IMR-90 (cell line): ENCODE results near the gene MDM2. TPM values are rescaled to one million over a fixed set of nuclear protein-coding genes. Genes with fewer than 3 reads are reported as not detected.
A peak's percentile ranks its signal among the peaks of the same experiment; 100 is the strongest.

Source experiments
- ATAC-seq: fragments of 200-7000 bp; cut with Tn5 transposase; 2 replicates; pipeline ENCODE4 v1.9.1; 2020; ENCODE audit warnings: low read depth, mild to moderate bottlenecking, moderate library complexity
- BruUV-seq: library from RNA; stranded (reverse); fragments of 400-500 nt; replicated peaks from 2 replicates; lab custom pipeline; 2021; lab: Mats Ljungman, UMichigan
- CTCF ChIA-PET: fragments of 300-600 bp; formaldehyde crosslinking; extraction: SDS; loops from one replicate; lab custom pipeline; 2021; ENCODE audit warnings: antibody characterized with exemption; lab: Yijun Ruan, JAX
- POLR2A ChIA-PET: fragments of 300-600 bp; sonication (Branson Sonifier 250); formaldehyde crosslinking; loops from one replicate; lab custom pipeline; 2022; ENCODE audit warnings: antibody characterized with exemption; ENCODE audit not compliant: unreplicated experiment; lab: Charles Lee
- DNase-seq: peaks from one replicate; pipeline ENCODE4 v3.0.0; 2013
- H2AFZ ChIP-seq: replicated peaks from 2 replicates; pipeline ENCODE3; 2013; ENCODE audit warnings: low read length, mild to moderate bottlenecking; ENCODE audit not compliant: poor library complexity
- H2AK5ac ChIP-seq: 2 replicates; pipeline ENCODE4 v1.6.1; 2013; ENCODE audit warnings: low read depth, low read length, inconsistent platforms
- H2AK9ac ChIP-seq: replicated peaks from 2 replicates; pipeline ENCODE3; 2013; ENCODE audit warnings: mild to moderate bottlenecking, low read depth, low read length, moderate library complexity; ENCODE audit not compliant: poor library complexity
- H2BK120ac ChIP-seq: 2 replicates; pipeline ENCODE4 v1.6.1; 2013; ENCODE audit warnings: low read depth, low read length, inconsistent platforms
- H2BK15ac ChIP-seq: 3 replicates; pipeline ENCODE4 v1.6.1; 2013; ENCODE audit warnings: low read depth, low read length, inconsistent platforms
- H2BK20ac ChIP-seq: 2 replicates; pipeline ENCODE4 v1.6.1; 2013; ENCODE audit warnings: low read depth, mild to moderate bottlenecking, inconsistent platforms, low read length, moderate library complexity
- H2BK5ac ChIP-seq: 2 replicates; pipeline ENCODE4 v1.6.1; 2013; ENCODE audit warnings: mild to moderate bottlenecking, low read depth, low read length, inconsistent platforms; ENCODE audit not compliant: poor library complexity, severe bottlenecking
- H3K14ac ChIP-seq: replicated peaks from 2 replicates; pipeline ENCODE4 v1.6.1; 2013; ENCODE audit warnings: low read depth, low read length, inconsistent platforms
- H3K18ac ChIP-seq: 2 replicates; pipeline ENCODE4 v1.6.1; 2013; ENCODE audit warnings: low read depth, low read length, control low read depth
- H3K23ac ChIP-seq: 2 replicates; pipeline ENCODE4 v1.6.1; 2013; ENCODE audit warnings: low read depth, low read length, inconsistent platforms
- H3K27ac ChIP-seq: 2 replicates; pipeline ENCODE4 v1.5.1; 2013; ENCODE audit warnings: mild to moderate bottlenecking, control low read depth, low read length; ENCODE audit not compliant: insufficient read depth
- H3K27me3 ChIP-seq: 2 replicates; pipeline ENCODE4 v1.6.1; 2013; ENCODE audit warnings: low read length; ENCODE audit not compliant: control insufficient read depth, insufficient read depth
- H3K36me3 ChIP-seq: 2 replicates; pipeline ENCODE4 v1.6.1; 2013; ENCODE audit warnings: low read length, mixed read lengths; ENCODE audit not compliant: control insufficient read depth, insufficient read depth
- H3K4ac ChIP-seq: 2 replicates; pipeline ENCODE4 v1.6.1; 2013; ENCODE audit warnings: low read depth, low read length, inconsistent platforms
- H3K4me1 ChIP-seq: 2 replicates; pipeline ENCODE4 v1.6.1; 2013; ENCODE audit warnings: low read length, mixed read lengths; ENCODE audit not compliant: control insufficient read depth, insufficient read depth
- H3K4me2 ChIP-seq: 2 replicates; pipeline ENCODE4 v1.6.1; 2013; ENCODE audit warnings: low read depth, mild to moderate bottlenecking, control low read depth, low read length, moderate library complexity
- H3K4me3 ChIP-seq: 2 replicates; pipeline ENCODE4 v1.5.1; 2013; ENCODE audit warnings: low read depth, mild to moderate bottlenecking, control low read depth, low read length, moderate library complexity; ENCODE audit not compliant: insufficient read depth
- H3K56ac ChIP-seq: 2 replicates; pipeline ENCODE4 v1.6.1; 2013; ENCODE audit warnings: low read length, inconsistent platforms; ENCODE audit not compliant: insufficient read depth; ENCODE audit errors: extremely low read depth
- H3K79me1 ChIP-seq, 2 experiments: 2 replicates each; pipeline ENCODE4 v1.6.1; 2013; ENCODE audit warnings: low read length in 2 of 2, inconsistent platforms in 1 of 2, low read depth in 1 of 2
- H3K9ac ChIP-seq: 2 replicates; pipeline ENCODE4 v1.6.1; 2013; ENCODE audit warnings: low read depth, low read length, control low read depth
- H3K9me1 ChIP-seq: 2 replicates; pipeline ENCODE4 v1.6.1; 2013; ENCODE audit warnings: low read length, inconsistent platforms; ENCODE audit not compliant: insufficient read depth
- H3K9me3 ChIP-seq: 2 replicates; pipeline ENCODE4 v1.6.1; 2013; ENCODE audit warnings: low read length; ENCODE audit not compliant: control insufficient read depth, insufficient read depth
- H4K20me1 ChIP-seq: 2 replicates; pipeline ENCODE4 v1.6.1; 2013; ENCODE audit warnings: low read length, inconsistent platforms; ENCODE audit not compliant: insufficient read depth
- H4K5ac ChIP-seq: 2 replicates; pipeline ENCODE4 v1.6.1; 2013; ENCODE audit warnings: mild to moderate bottlenecking, low read depth, low read length, control low read depth
- H4K8ac ChIP-seq, 2 experiments: 2 replicates each; pipeline ENCODE4 v1.6.1; 2013; ENCODE audit warnings: low read depth in 2 of 2, low read length in 2 of 2, control low read depth in 1 of 2, inconsistent platforms in 1 of 2
- H4K91ac ChIP-seq: 2 replicates; pipeline ENCODE4 v1.6.1; 2013; ENCODE audit warnings: low read depth, low read length, inconsistent platforms; ENCODE audit not compliant: insufficient read depth
- CHD1 ChIP-seq: IDR thresholded peaks from 2 replicates; pipeline ENCODE4 v1.6.1; 2012; ENCODE audit warnings: low read depth, low read length, improper control_type of control experiment
- CTCF ChIP-seq: conservative IDR thresholded peaks from 2 replicates; pipeline ENCODE4 v1.5.1; 2012; ENCODE audit warnings: mild to moderate bottlenecking, low read depth, low read length, improper control_type of control experiment
- ELK1 ChIP-seq: fragments of 150-350 bp; IDR thresholded peaks from 2 replicates; pipeline ENCODE4 v1.6.1; 2016; ENCODE audit warnings: low read depth, mild to moderate bottlenecking, low read length, moderate library complexity, borderline replicate concordance
- MAFK ChIP-seq: IDR thresholded peaks from 2 replicates; pipeline ENCODE4 v1.6.1; 2012; ENCODE audit warnings: low read depth, low read length, improper control_type of control experiment
- NFE2L2 ChIP-seq: fragments of 150-350 bp; IDR thresholded peaks from 2 replicates; pipeline ENCODE4 v1.6.1; 2016; ENCODE audit warnings: low read depth, mild to moderate bottlenecking, low read length
- RAD21 ChIP-seq: IDR thresholded peaks from 2 replicates; pipeline ENCODE4 v1.6.1; 2012; ENCODE audit warnings: low read length, improper control_type of control experiment
- RCOR1 ChIP-seq: IDR thresholded peaks from 2 replicates; pipeline ENCODE4 v1.6.1; 2012; ENCODE audit warnings: mild to moderate bottlenecking, low read length, improper control_type of control experiment; ENCODE audit not compliant: insufficient replicate concordance
- RFX5 ChIP-seq: IDR thresholded peaks from 2 replicates; pipeline ENCODE4 v1.8.0; 2012; ENCODE audit warnings: low read depth, mild to moderate bottlenecking, low read length, moderate library complexity
- SMC3 ChIP-seq: fragments of 150-350 bp; IDR thresholded peaks from 2 replicates; pipeline ENCODE4 v1.6.1; 2016; ENCODE audit warnings: low read depth, mild to moderate bottlenecking, antibody characterized with exemption, low read length, moderate library complexity
- WGBS, 2 experiments: methylation state at CpG; one replicate each; pipeline versions ENCODE4 v1.1.5 to v1.1.7; 2013; ENCODE audit warnings: missing lambda C conversion rate in 2 of 2; ENCODE audit not compliant: insufficient read length in 1 of 2; ENCODE audit errors: extremely low coverage in 2 of 2; 5-methylcytosine and 5-hydroxymethylcytosine counted together
- dilution Hi-C: fragments of 300-500 bp; cut with HindIII; formaldehyde crosslinking; loops from one replicate; pipeline ENCODE4 v1.14.3; 2018; ENCODE audit warnings: low sequenced_read_pairs; ENCODE audit not compliant: unreplicated experiment
- in situ Hi-C: fragments of 300-500 bp; cut with MboI; formaldehyde crosslinking; loops from 3 replicates; pipeline ENCODE4 v1.14.3; 2019; ENCODE audit warnings: low sequenced_read_pairs, inconsistent platforms, mixed read lengths
- intact Hi-C: fragments of 100-400 bp; cut with micrococcal nuclease; formaldehyde crosslinking; loops from 2 replicates; pipeline ENCODE4 v1.10.0; 2022
- polyA plus RNA-seq, 3 experiments: library from polyadenylated mRNA; depleted of rRNA; stranded (reverse); fragments of >200 nt; gene quantifications; 2 replicates each; pipeline ENCODE4 v1.2.3, GENCODE V29; 2012; ENCODE audit warnings: low replicate concordance in 1 of 3
- total RNA-seq: library from RNA; depleted of rRNA; stranded (reverse); fragments of >200 nt; gene quantifications from 2 replicates; pipeline ENCODE4 v1.2.3, GENCODE V29; 2012

MDM2 gene
- total and polyA plus RNA-seq, 2 of the 4 experiments (the other 2 are of a cell fraction): 21.9 to 196 TPM

GRCh38 chr12:68871921-68872320 is 63.9 kb downstream of the MDM2 start:
- no peak overlapping the region for H4K91ac ChIP-seq
- no CpG with 5 or more reads among the region's 6 CpGs for WGBS, 2 experiments
- no peak for TF ChIP-seq RCOR1
- TF ChIP-seq SMC3: peak; percentile 39; the same call in 1 of the 2 replicates
- TF ChIP-seq CTCF: peak; percentile 33; the same call in 1 of the 2 replicates
- TF ChIP-seq RFX5: no peak
- no peak for TF ChIP-seq ELK1
- TF ChIP-seq MAFK: no peak
- TF ChIP-seq RAD21: peak; percentile 47
- no peak for TF ChIP-seq NFE2L2
- no peak for TF ChIP-seq CHD1
- H4K20me1 ChIP-seq: no peaks in the 10 kb centered on the region
- BruUV-seq: no TSS peak
- H4K8ac ChIP-seq: no peak overlapping the region
- no peak overlapping the region for H2BK120ac ChIP-seq
- in situ Hi-C loops (loop anchor here (5.0 kb wide), 1 partner anchor 200 kb away; no protein-coding TSS in a partner anchor), dilution Hi-C loops (no loop called here), intact Hi-C loops (no loop called here)
- ChIA-PET CTCF (interaction anchor here (1.2 kb wide), 1 partner anchor 198 kb away, joined by 3 read pairs; no protein-coding TSS in a partner anchor), POLR2A (no interaction called here)
- H2AK5ac ChIP-seq: no peak overlapping the region
- no peak overlapping the region for H3K9ac ChIP-seq
- no peaks in the 10 kb centered on the region for H3K4me1 ChIP-seq
- no peak overlapping the region for H3K4me2 ChIP-seq
- H3K4ac ChIP-seq: no peak overlapping the region
- H3K27ac ChIP-seq: no peak overlapping the region
- ATAC-seq (peak; percentile 40; the same call in 1 of the 2 replicates), DNase-seq (peak; percentile 28)
- H3K9me3 ChIP-seq: no peaks in the 10 kb centered on the region
- no peak overlapping the region for H3K23ac ChIP-seq
- no peak overlapping the region for H2AFZ ChIP-seq
- no peak overlapping the region for H3K14ac ChIP-seq
- H2BK20ac ChIP-seq: no peak overlapping the region
- H3K4me3 ChIP-seq: no peak overlapping the region
- H3K27me3 ChIP-seq: no peaks in the 10 kb centered on the region; the same call in 1 of the 2 replicates
- no peaks in the 10 kb centered on the region for H3K36me3 ChIP-seq
- no peak overlapping the region for H2BK15ac ChIP-seq
- H3K9me1 ChIP-seq: no peaks in the 10 kb centered on the region
- no peaks in the 10 kb centered on the region for H3K79me1 ChIP-seq
- H3K18ac ChIP-seq: no peak overlapping the region
- H2AK9ac ChIP-seq: no peak overlapping the region
- no peak overlapping the region for H2BK5ac ChIP-seq
- H3K56ac ChIP-seq: no peak overlapping the region
- H4K5ac ChIP-seq: no peak overlapping the region
